Upper lobe of left lung (tissue), 4 donors: ENCODE measurements around the gene PLEKHF1.

ENCODE experiments used
- CTCF ChIP-seq, 6 experiments: fragments of 450-650 bp in 4 of 6; fragments of 200-600 bp in 2 of 6; sonication (generic) in 2 of 6; IDR thresholded peaks; one replicate each; pipeline ENCODE4 v1.5.1; 2016 to 2019; ENCODE audit warnings: antibody characterized with exemption in 6 of 6
- EP300 ChIP-seq, 4 donors: sonication (generic); formaldehyde crosslinking; IDR thresholded peaks; one replicate each; pipeline ENCODE4 v1.5.1; 2017; ENCODE audit warnings: antibody characterized with exemption in 4 of 4, control low read depth in 2 of 4
- POLR2A ChIP-seq, 4 donors: fragments of 450-650 bp; IDR thresholded peaks; one replicate each; pipeline ENCODE4 v1.5.1; 2016 to 2017; ENCODE audit warnings: antibody characterized with exemption in 4 of 4, mild to moderate bottlenecking in 2 of 4
- POLR2AphosphoS5 ChIP-seq, 2 donors: sonication (generic); formaldehyde crosslinking; IDR thresholded peaks; one replicate each; pipeline ENCODE4 v1.5.1; 2017; ENCODE audit warnings: antibody characterized with exemption in 2 of 2

- TF ChIP-seq CTCF (IDR thresholded peaks at IDR 0.05) (no peak), EP300 (IDR thresholded peaks at IDR 0.05) (no peak), POLR2A (IDR thresholded peaks at IDR 0.05) (no peak), POLR2AphosphoS5 (IDR thresholded peaks at IDR 0.05) (no peak)
Measured at GRCh38 chr19:29618434-29618833, 46.8 kb upstream of the PLEKHF1 start.
